ENCODE measurements around the gene CLN5.
"Not testable (repeated sequence)": the region's sequence is repeated elsewhere in the genome, so short reads cannot be mapped to it uniquely, and the experiment has no call there.

Gene CLN5

GRCh38 chr13:76991796-76992547, at the start of gene CLN5:
TSS of gene CLN5 (plus strand) at chr13:76992081. CDS start at chr13:76992099, 18 bp downstream.
- peak; percentile 89 for DNase-seq (ENCODE audit: low spot score)

GRCh38 chr13:76942363-76942762, 49.5 kb upstream of the CLN5 start:
- no peak for DNase-seq (ENCODE audit: low spot score)

GRCh38 chr13:76943646-76944045, 48.2 kb upstream of the CLN5 start:
- no peak for DNase-seq (ENCODE audit: low spot score)

GRCh38 chr13:76944456-76944855, 47.4 kb upstream of the CLN5 start:
- no peak for DNase-seq (ENCODE audit: low spot score)

GRCh38 chr13:76948149-76948548, 43.7 kb upstream of the CLN5 start, which contains the start of gene ACOD1:
TSS of gene ACOD1 (plus strand) at chr13:76948511. CDS start at chr13:76948559, 48 bp downstream.
- DNase-seq (ENCODE audit: low spot score) = no peak

- no peak for DNase-seq (ENCODE audit: low spot score)
Measured at GRCh38 chr13:76950101-76950500, 41.8 kb upstream of the CLN5 start.

- DNase-seq (ENCODE audit: low spot score) = no peak
Measured at GRCh38 chr13:76953968-76954367, 37.9 kb upstream of the CLN5 start.

GRCh38 chr13:76954538-76954937, 37.3 kb upstream of the CLN5 start:
- DNase-seq (ENCODE audit: low spot score) = no peak

- DNase-seq (ENCODE audit: low spot score) = no peak
Measured at GRCh38 chr13:76955193-76955592, 36.7 kb upstream of the CLN5 start.

- DNase-seq (ENCODE audit: low spot score) = no peak
Measured at GRCh38 chr13:76955661-76956060, 36.2 kb upstream of the CLN5 start.

- DNase-seq (ENCODE audit: low spot score) = no peak
Measured at GRCh38 chr13:76958841-76959432, 32.9 kb upstream of the CLN5 start.

GRCh38 chr13:76959734-76960133, 32.1 kb upstream of the CLN5 start:
- DNase-seq (ENCODE audit: low spot score) = not testable (repeated sequence)

GRCh38 chr13:76965759-76966421, 26.0 kb upstream of the CLN5 start:
- DNase-seq (ENCODE audit: low spot score) = peak; percentile 73

- DNase-seq (ENCODE audit: low spot score) = no peak
Measured at GRCh38 chr13:76967031-76967430, 24.9 kb upstream of the CLN5 start.

- no peak for DNase-seq (ENCODE audit: low spot score)
Measured at GRCh38 chr13:76968041-76968440, 23.8 kb upstream of the CLN5 start.

GRCh38 chr13:76969488-76970365, 22.2 kb upstream of the CLN5 start:
- no peak for DNase-seq (ENCODE audit: low spot score)

GRCh38 chr13:76971215-76971614, 20.7 kb upstream of the CLN5 start:
- no peak for DNase-seq (ENCODE audit: low spot score)

GRCh38 chr13:76971851-76972829, 19.7 kb upstream of the CLN5 start:
- peak; percentile 88 for DNase-seq (ENCODE audit: low spot score)

GRCh38 chr13:76973920-76974617, 17.8 kb upstream of the CLN5 start:
- DNase-seq (ENCODE audit: low spot score) = no peak

GRCh38 chr13:76974618-76974975, 17.3 kb upstream of the CLN5 start:
- no peak for DNase-seq (ENCODE audit: low spot score)

Data from cerebellar cortex (tissue), 1 donor.